ENCODE data around the gene PTPRCAP.
"Not testable (repeated sequence)": the region's sequence is repeated elsewhere in the genome, so short reads cannot be mapped to it uniquely, and the experiment has no call there.

Gene PTPRCAP

GRCh38 chr11:67440229-67441097, 3.0 kb upstream of the PTPRCAP start:
- DNase-seq (ENCODE audit: low spot score), result no peak

DNA sequence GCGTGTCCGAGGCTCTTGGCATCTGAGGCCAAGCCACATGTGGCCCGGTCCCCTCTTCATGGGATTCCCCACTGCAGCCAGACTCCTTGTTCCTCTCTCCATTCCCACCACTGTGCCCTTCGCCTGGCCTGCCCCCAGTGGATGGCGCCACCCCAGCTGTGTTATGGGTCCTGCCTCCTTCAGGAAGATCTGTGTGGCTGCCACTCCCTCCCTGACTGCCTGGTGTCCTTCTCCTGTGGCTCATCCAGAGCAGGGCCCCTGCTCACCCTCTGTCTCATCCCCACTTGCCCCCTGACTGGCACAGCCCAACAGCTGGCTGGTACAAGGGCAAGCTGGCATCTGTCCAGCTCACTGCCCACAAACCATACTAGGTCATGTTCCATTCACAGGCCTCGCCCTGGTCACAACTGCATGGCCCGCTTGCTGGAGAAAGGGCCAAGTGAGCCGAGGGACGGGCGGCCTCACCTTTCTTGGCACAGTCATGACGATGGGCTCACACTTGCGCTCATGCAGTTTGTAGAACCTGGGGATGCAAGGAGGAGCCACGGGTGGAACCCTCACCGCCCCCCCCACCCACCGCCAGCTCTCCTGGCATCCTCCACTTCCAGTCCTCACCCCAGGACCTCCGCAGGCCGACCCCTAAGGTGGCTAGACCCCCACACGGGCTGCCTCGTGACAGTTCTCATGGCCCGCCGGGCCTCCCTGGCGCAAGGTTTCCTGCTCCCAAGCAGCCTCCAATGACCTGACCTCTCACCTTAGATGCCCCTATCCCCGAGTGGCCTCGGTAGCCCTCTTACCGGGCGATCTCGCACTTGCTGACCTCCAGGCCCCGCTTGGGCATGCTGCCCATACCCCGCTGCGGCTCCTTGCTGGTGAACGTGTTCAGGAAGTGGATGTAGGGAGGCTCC, 2.1 kb upstream of the PTPRCAP start:
- DNase-seq (ENCODE audit: low spot score), result no peak

GRCh38 chr11:67438158-67438902, 848 bp upstream of the PTPRCAP start:
- DNase-seq (ENCODE audit: low spot score), result no peak

DNA sequence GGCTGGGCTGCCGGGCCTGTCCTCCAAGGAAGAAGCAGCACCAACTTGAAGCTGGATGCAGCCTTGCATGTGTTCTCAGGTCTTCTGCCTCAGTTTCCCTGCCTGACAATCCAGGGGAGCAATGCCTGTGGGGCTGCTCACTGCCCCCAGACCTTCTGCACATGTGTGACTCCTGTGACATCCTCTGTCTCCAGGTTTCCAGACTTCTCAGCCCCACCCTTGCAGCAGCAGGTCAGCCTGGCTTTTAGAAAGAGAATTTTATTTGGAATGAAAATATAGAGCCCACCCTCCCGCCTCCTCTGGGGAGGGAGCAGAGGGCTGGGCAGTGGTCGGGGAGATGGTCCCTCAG, 301 bp upstream of the PTPRCAP start:
- DNase-seq (ENCODE audit: low spot score), result no peak

- no peak for DNase-seq (ENCODE audit: low spot score)
Measured at GRCh38 chr11:67436459-67437081, 912 bp downstream of the PTPRCAP start.

DNA sequence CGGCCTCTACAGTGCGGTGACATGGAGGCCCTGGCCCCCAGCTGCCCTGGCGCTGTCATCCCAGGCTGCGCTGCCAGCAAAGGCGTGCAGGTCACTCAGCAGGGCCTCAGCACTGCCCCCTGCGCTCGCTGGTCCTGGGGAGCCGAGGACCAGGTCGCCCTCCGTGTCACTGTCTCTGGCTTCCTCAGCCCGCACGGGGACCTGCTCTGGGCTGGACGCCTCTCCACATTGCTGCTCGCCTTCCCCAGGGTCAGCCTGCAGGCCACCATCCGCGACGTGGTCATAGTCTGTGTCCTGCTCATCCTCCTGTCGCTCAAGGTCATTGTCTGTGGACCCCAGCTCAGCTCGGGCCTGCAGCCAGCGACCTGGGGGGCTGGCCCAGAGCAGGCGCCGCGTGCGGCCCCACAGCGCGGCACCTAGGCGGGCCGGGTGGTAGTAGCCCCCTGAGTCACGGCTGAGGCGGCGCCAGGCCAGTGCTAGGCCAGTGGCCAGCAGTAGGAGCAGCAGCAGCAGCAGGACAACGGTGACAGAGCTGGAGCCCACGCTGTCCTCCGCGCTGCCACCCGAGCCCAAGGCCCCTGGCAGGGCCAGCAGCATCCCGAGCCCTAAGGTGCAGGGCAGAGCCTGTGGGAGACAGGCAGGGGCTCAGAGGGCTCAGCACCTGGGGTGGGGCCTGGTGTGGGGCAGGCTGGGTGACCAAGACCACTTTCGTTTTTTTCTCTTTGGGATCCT, 1.6 kb downstream of the PTPRCAP start:
- DNase-seq (ENCODE audit: low spot score), result no peak

- no peak for DNase-seq (ENCODE audit: low spot score)
Measured at GRCh38 chr11:67435031-67435726, 2.3 kb downstream of the PTPRCAP start.

DNA sequence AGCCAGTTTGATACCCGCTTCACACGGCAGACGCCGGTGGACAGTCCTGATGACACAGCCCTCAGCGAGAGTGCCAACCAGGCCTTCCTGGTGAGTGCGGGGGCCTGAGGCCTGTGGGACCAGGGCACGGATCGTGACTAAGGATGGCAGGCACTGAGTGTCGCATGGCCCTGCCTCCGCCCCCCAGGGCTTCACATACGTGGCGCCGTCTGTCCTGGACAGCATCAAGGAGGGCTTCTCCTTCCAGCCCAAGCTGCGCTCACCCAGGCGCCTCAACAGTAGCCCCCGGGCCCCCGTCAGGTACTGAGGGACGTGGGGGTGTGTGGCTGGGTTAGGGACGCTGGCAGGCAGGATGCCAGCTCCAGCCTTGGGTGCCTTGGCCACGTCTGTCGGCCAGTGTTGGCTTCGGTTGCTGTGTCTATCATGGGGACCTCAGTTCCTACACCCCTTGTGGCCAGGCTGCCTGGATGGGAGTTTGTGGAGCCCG, 3.0 kb downstream of the PTPRCAP start:
- no peak for DNase-seq (ENCODE audit: low spot score)

DNA sequence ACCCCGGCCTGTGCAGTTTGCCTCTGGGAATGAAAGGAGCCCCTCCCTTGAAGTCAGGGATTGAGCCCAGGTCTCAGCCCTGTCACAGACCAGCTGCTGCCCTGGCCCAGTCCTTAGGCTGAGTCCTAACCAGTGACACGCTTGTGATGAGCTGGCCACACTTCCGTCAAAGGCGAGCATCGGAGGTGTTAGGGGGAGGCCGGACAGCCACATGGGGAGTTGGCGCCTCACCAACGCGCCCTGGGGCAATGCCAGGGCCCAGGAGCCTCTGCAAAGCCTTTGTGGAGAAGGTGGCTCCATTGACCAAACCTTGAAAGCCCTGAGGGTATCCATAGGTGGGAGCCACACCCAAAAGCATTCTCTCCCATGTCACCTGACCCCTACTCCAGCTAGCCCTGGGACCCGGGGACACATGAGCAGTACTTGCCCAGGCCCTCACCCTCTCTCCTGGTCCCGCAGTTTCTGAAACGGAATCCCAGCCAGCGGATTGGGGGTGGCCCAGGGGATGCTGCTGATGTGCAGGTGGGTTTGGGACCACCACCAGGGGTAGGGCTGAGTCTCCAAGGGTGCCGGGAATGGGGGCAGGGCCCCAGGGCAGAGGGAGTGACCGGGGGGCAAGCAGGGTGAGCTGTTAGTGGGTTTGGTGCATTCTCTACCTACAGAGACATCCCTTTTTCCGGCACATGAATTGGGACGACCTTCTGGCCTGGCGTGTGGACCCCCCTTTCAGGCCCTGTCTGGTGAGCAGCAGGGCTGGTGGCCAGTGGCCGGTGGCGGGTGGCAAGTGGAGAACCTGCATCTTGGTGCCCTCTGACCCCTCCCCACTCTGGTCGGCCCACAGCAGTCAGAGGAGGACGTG, 3.7 kb downstream of the PTPRCAP start:
- DNase-seq (ENCODE audit: low spot score), result no peak

DNA sequence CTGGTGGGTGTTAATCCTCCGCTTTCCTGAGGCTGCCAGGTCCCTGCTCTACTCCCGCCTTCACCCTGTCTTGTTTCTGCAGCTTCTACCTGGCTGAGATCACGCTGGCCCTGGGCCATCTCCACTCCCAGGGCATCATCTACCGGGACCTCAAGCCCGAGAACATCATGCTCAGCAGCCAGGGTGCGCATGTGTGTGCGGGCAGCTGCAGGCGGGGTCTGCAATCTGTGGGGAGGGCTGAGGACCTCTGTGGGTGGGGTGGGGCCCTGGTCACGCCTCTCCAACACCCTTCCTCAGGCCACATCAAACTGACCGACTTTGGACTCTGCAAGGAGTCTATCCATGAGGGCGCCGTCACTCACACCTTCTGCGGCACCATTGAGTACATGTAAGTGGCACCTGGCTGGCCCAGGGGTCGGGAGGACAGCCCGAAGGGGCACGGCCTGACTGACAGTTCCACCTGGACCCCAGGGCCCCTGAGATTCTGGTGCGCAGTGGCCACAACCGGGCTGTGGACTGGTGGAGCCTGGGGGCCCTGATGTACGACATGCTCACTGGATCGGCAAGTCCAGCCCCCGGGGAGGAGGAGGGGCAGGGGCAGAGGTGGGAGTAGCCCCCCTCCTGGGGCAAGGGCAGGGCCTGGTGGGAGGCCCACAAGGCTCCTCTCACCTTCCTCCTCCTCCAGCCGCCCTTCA, 4.7 kb downstream of the PTPRCAP start:
- DNase-seq (ENCODE audit: low spot score), result no peak

DNA sequence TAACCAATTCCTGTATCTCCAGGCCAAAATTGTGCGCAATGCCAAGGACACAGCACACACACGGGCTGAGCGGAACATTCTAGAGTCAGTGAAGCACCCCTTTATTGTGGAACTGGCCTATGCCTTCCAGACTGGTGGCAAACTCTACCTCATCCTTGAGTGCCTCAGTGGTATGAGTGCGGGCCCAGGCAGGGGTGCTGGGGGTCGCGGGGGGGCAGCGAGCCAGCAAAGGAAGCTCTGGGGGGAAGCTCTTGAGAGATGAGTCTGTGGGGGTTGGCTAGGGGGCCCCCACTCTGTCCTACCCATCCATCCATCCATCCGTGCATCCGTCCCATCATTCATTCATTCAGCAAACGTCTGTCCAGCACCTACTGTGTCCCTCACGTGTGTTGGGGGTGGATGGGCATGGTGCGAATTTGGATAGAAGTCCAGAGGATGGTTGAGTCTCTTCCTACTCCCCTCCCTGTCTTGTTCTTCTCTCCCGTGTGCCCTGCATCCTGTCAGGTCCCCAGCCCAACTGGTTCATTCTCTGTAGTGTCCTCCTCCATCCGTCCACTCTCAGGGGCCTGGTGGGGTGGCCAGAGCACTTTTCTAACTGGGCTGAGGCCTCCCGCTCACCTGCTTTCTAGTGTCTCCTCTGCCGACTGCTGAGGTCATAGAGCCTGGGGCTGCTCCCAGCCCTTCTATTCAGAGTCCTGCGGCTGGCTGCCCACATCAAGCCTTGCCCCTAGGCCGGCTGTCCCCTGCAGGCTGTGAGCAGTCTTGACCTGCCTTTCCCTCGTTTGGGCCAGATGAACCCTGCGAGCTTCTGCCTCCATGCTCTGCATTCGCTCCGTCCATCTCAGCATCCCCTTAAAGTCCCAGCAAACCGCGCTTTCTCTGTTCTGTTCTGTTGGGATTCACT, 5.9 kb downstream of the PTPRCAP start:
- no peak for DNase-seq (ENCODE audit: low spot score)

- no peak for DNase-seq (ENCODE audit: low spot score)
Measured at GRCh38 chr11:67429722-67430121, 7.8 kb downstream of the PTPRCAP start.

GRCh38 chr11:67429038-67429668, 8.3 kb downstream of the PTPRCAP start:
- DNase-seq (ENCODE audit: low spot score), result no peak

DNA sequence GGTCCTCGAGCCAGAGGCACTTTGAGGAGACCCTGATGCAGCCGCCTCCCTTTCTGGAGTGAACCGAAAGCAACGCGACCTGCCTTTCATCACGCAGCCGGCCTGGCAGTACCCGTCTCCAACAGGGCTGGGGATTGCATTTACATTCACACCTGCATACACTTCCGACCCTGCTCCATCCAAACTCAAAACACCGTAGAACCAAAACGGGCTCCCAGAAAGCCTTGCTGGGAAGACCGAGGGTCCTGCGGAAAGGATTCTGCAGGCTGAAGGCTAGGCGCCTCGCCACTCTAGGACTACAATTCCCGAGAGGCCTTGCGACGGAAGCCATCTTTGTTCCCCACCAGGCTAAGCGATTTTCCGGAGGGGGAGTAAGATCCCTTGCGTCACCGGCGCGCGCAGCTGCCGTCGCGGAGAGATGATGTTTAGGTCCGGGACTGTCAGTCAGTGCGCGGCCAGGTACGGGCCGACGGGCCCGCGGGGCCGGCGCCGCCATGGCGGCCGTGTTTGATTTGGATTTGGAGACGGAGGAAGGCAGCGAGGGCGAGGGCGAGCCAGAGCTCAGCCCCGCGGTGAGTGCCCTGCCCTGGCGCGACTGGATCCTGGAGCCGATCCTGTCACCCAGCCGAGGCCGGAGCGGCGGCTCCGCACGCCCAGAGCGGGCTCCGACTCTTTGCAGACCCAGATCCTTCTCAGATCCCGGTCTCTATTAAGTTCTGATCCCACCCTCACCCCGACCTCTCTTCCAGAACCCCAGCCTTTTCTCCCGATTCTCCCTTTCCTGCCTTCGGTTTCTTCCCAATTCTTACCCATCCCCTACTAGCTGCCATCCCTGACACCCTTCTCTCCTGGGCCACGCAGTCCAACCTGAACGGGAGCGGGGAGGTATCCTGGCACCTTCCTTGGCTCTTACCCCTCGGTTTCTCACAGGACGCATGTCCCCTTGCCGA, 9.2 kb downstream of the PTPRCAP start, which contains the start of gene RPS6KB2:
Gene RPS6KB2, plus strand, starts transcription at position 443 of the 950 bp plus-strand sequence. Its CDS starts 52 bp downstream, at position 495.
- peak; percentile 97 for DNase-seq (ENCODE audit: low spot score)

DNA sequence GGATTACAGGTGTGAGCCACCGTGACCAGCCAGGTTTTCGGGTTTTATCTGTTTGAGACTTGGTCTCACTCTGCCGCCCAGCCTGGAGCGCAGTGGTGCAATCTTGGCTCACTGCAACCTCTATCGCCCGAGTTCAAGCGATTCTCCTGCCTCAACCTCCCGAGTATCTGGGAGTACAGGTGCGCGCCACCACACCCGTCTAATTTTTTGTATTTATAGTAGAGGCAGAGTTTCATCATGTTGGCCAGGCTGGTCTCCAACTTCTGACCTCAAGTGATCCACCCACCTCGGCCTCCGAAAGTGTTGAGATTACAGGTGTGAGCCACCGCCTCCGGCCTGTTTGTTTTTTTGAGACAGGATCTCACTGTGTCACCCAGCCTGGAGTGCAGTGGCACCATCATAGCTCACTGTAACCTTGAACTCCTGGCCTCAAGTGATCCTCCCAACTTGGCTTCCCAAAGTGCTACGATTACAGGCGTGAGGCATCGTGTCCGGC, 10.1 kb downstream of the PTPRCAP start:
- DNase-seq (ENCODE audit: low spot score), result not testable (repeated sequence)

Data from pons (tissue), 1 donor.